ENCODE results near the gene ZNF407. TPM values are rescaled to one million over a fixed set of nuclear protein-coding genes. Genes with fewer than 3 reads are reported as not detected.

Gene ZNF407
- polyA plus RNA-seq, 3 donors = 9.1 to 10.6 (median 10.5) TPM

GRCh38 chr18:75048776-75049454 is 451.2 kb downstream of the ZNF407 start:
- no peak for DNase-seq

DNA sequence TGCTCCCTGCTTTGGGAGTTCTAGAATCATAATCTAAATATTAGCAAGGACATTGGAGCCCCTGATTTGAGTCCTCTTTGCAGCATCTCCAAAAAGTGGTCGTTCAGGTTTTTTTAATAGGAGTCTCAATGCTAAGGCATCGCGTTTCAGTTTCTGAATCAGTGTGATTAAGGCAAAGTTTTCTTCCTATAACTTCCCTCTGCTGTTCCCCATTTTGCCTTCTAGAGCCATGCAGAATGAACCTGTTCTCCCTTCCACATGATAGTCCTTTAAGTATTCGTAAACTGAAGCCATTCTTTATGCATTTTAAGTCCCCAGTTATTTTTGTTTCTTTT is 451.8 kb downstream of the ZNF407 start:
- DNase-seq = no peak

DNA sequence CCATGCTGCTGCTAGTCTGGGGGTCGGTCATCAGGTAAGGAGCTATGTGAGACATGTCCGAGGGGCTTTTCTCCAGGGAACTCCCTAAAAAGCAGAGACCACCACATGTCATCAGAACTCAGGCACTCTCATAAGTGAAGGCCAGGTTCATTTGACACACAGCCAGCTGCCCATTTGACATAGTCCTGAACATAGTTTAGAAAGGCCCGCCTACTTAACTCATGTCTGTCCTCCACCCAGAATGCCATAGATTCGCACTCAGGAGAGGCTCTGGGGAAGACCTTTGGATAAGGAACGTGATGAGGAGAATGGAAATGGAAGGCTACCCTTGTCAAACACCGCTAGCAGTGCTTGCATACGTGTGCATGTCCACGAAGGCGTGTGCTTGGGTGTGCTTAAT is 454.1 kb downstream of the ZNF407 start:
- no peak for DNase-seq

DNA sequence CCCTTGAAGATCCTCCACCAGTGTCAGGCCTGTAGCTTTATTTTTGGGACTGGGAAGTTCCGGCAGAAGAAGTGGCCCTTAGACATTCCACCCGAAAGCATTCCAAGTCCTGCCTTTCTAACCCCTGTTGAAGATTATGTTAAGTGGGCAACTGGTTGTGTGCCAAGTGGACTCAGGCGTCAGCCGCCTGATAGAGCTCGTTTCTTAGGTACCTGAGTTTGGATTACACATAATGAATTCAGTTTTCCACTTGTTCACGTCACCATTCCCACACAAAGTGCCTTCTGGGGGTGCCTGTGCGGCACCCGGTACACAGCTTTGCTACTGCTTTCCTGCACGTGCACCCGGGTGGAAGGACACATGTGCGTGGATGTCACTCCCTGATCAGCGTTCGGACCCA is 454.8 kb downstream of the ZNF407 start:
- no peak for DNase-seq

DNA sequence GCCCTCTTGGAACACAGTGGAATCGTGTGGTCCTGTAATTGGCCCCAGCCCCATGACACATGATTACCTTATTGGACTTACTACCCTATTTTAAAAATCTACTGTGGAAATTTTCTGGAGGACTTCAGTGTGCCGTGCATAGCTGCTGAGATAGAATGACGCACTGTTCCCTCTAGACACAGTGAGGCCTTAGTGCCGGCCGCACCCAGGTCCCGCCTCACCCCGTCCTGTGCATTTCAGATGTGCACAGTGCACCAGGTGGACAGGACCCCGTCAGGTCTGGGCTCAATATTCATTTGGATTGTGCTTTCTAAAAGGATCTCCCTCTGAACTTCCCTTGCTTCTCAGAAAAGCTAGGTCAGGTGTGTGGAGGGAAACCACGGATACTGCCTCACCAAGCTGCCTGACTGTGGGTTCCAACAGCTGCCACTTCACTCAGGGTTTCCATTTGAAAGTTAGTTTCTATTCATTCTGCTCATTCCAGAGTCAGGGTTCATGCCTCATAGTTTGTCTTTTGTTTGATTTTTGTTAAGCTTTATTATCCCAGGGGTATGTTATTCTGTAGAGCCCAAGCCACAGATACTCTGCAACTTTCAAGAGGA is 455.5 kb downstream of the ZNF407 start:
- no peak for DNase-seq

DNA sequence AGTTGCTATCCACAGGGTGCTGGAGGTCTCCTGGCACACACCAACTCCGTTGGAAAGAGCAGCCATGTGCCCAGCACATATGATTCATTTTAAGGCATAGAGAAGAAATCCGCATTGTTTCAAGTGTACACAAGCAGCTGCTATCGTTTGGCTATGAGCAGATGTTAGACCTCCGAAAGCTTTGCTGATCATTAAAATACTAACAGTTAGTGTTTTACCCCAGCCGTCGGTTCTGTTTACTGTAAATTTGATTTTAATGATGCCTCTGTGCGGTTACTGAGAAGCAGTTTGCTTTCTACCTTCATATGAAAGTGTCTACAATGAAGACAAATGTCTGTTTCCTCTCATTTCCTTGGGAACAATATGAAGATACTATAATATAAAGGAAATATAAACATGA is 456.4 kb downstream of the ZNF407 start:
- DNase-seq = no peak

- DNase-seq = no peak
Observed at GRCh38 chr18:75054611-75055010, 456.9 kb downstream of the ZNF407 start.

- no peak for DNase-seq
Observed at GRCh38 chr18:75057169-75057960, 459.7 kb downstream of the ZNF407 start.

DNA sequence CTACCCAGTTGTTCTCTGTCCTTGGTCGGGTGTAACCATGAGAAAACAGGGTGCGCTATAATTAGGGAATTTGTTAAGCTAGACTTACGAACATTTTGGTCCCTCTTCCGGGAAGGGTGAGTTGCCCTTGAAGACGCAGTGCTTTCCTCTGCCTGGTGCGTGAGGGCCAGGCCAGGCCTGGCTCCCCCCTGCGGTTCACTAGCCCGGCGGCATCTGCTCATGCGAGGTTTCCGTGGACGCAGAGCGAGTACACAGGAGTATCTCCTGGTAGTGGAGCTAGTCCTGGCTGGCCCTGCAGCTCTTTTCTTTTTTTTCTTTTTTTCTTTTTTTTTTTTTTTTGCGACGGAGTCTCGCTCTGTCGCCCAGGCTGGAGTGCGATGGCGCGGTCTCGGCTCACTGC is 462.5 kb downstream of the ZNF407 start:
- DNase-seq = no peak

DNA sequence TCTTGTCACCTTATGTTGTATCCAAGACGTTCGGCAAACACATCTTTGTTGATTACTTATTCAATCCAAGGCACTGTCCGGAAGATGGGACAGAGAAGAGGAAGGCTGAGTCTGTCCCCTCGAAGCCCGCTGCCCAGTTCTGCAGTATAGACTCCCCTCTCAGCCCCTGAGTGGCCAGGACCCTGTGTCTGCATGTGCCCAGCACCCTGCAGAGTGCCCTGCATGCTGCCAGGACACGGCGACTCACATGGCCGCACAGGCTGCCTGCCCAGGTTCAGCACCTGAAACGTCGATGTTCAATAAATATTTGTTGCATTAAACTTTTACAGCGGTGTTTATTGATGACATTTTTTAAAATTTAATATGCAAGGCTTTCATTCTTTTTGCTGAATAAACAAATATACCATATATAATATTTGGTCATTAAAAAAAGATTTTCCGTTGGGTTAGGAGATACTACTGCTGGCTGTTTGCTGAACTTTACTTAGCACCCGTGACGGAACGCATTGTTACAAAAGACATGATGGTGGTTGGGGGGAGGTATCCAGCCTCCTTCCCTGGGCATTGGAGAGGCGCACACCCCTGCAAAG is 464.7 kb downstream of the ZNF407 start:
- no peak for DNase-seq

GRCh38 chr18:75063196-75063595 is 465.5 kb downstream of the ZNF407 start:
- no peak for DNase-seq

DNA sequence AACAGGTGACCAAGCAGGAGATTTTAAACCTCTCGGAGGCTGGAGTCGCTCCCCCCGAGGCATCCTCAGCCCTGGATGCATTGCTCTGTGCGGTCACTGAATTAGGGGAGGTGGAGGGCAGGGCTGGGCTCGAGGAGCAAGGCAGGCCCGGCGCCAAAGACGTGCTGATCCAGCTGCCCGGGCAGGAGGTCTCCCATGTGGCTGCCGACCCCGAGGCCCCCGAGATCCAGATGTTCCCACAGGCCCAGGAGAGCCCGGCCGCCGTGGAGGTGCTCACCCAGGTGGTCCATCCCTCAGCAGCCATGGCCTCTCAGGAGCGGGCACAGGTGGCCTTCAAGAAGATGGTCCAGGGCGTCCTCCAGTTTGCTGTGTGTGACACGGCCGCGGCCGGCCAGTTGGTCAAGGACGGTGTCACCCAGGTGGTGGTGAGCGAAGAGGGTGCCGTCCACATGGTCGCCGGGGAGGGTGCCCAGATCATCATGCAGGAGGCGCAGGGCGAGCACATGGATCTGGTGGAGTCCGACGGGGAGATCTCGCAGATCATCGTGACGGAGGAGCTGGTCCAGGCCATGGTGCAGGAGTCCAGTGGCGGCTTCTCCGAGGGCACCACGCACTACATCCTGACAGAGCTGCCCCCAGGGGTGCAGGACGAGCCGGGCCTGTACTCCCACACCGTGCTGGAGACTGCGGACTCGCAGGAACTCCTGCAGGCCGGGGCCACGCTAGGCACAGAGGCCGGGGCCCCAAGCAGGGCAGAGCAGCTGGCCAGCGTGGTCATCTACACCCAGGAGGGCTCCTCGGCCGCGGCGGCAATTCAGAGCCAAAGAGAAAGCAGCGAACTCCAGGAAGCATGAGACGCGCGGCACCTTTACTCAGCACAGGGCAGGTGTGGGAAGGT is 466.2 kb downstream of the ZNF407 start:
- DNase-seq = no peak

GRCh38 chr18:75064513-75064905 is 466.8 kb downstream of the ZNF407 start:
- no peak for DNase-seq

GRCh38 chr18:75065251-75066000 is 467.8 kb downstream of the ZNF407 start:
- DNase-seq = no peak

GRCh38 chr18:75066021-75066880 is 468.6 kb downstream of the ZNF407 start:
- DNase-seq = no peak

- DNase-seq = no peak
Observed at GRCh38 chr18:75066936-75067335, 469.3 kb downstream of the ZNF407 start.

DNA sequence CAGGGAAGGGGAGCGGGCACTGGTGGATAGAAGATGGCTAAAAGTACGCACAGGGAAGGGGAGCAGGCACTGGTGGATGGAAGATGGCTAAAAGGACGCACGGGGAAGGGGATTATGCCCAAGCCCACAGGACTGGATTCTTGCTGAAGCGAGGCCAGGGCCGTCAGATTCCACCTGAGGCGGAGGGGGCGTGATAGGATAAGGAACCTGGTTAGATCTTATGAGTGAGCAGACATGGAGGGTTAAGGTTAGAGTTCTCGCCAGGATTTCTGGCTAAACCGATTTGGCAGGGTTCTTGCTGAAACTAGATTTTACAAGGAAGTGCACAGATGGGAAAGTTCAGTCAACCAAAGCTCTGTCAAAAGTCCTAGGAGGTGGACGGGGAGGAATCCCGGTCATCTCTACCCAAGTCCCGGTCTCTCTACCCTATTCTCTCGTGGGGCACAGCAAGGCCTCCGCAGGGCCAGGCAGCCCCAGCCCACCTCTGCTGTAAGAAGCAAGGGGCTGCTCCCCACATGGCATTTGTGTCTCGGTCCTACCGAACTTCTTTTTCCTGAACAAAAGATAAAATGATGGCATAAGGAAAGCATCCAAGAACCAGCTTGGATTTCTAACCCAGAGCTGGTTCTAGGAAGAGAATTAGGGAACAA is 470.5 kb downstream of the ZNF407 start:
- no peak for DNase-seq

DNA sequence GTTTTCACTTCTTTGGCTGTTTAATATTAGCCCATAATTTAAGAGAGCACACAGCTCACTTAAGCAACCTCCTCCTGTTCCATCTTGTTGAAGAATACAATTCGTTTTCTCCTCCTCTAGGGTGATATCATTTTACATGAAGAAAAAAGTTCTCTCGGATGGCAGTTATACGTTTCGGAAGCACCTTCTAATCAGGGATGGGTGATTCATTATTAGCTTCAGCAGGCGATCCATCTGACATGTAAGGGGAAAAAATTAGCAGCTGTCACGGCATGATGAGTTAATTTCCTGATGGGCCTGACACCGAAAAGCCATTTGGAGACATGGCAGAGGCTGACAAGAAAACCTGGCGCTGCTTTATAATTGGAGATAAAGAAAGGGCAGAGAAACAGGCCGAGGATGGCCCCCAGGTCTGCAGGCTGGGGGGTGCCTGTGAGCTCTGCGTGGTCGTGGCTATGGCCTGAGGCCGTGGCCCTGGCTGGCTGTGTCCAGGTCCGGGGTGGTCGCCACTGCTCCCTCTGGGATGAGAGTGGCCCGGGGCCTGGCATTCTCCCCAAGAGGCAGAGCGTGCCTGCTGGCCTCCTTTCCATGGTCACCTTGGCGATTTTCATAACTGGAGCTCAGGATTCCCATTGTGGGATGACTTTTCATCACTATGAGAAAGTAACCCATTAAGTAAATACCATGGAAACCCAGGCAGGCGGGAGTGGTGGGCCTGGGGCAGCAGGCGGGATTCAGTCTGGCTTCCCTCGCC is 471.2 kb downstream of the ZNF407 start:
- no peak for DNase-seq

DNA sequence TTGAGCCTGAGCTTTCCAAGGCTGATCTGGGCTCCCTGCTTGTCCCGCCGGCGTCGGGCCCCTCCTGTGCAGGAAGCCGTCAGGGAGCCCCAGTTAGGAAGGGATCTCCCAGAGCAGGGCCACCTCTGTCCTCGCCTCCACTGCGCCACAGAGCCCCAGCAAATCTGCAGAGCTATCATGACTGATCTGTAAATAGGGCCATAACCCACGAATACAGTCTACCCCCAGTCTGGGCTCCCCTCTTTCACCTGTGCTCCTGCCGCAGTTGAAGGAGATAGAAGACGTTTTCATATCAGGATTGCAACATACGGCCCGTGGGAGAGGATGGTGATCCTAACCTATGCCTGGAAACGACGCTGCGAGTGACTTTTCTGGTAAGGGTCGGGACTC is 472.6 kb downstream of the ZNF407 start:
- no peak for DNase-seq

All from renal pelvis (tissue), 4 donors.